SK-N-SH (cell line): Measurements from ENCODE around the gene KCNG1. TPM values are rescaled to one million over a fixed set of nuclear protein-coding genes. Genes with fewer than 3 reads are reported as not detected.

Experiments used
- CTCF ChIA-PET: fragments of 300-600, 350-600 bp; formaldehyde crosslinking; extraction: SDS; loops from one replicate; lab custom pipeline; 2021; lab: Yijun Ruan, JAX
- POLR2A ChIA-PET: fragments of 350-600 bp; sonication (Branson Sonifier 250); formaldehyde crosslinking; extraction: SDS; loops from one replicate; lab custom pipeline; 2020; ENCODE audit warnings: antibody characterized with exemption, inconsistent platforms; lab: Yijun Ruan, JAX
- DNase-seq: peaks from one replicate; pipeline ENCODE4 v3.0.0; 2012
- H2AFZ ChIP-seq: fragments of 200-600 bp; sonication (generic); 2 replicates; pipeline ENCODE4 v1.8.1; 2016; ENCODE audit warnings: antibody characterized with exemption, mild to moderate bottlenecking, low read depth
- H3F3A ChIP-seq: fragments of 200-600 bp; sonication (generic); replicated peaks from 2 replicates; pipeline ENCODE3; 2016; ENCODE audit warnings: antibody characterized with exemption, mild to moderate bottlenecking; ENCODE audit not compliant: insufficient read depth
- H3K27ac ChIP-seq, 2 experiments: fragments of 200-500 bp in 1 of 2; fragments of 200-600 bp in 1 of 2; sonication (Bioruptor generic) in 1 of 2; sonication (generic), shearing (Covaris generic) in 1 of 2; 2 replicates each; pipeline versions ENCODE4 v1.5.1 to v1.6.1; 2014 to 2016; ENCODE audit warnings: low read depth in 2 of 2, inconsistent platforms in 1 of 2, low read length in 1 of 2, mild to moderate bottlenecking in 1 of 2, mixed read lengths in 1 of 2
- H3K27me3 ChIP-seq: fragments of 200-600 bp; sonication (generic), shearing (Covaris generic); 2 replicates; pipeline ENCODE4 v1.6.1; 2016; ENCODE audit warnings: mixed run types; ENCODE audit not compliant: insufficient read depth
- H3K36me3 ChIP-seq, 2 experiments: fragments of 200-500 bp in 1 of 2; fragments of 200-600 bp in 1 of 2; sonication (Bioruptor generic) in 1 of 2; sonication (generic) in 1 of 2; replicated peaks in 1 of 2; 2 replicates each; pipeline versions ENCODE3 to v1.5.1; 2014 to 2016; ENCODE audit warnings: low read length in 1 of 2, mild to moderate bottlenecking in 1 of 2; ENCODE audit not compliant: insufficient read depth in 2 of 2, control insufficient read depth in 1 of 2
- H3K4me1 ChIP-seq, 2 experiments: fragments of 200-500 bp in 1 of 2; fragments of 200-600 bp in 1 of 2; sonication (Bioruptor generic) in 1 of 2; sonication (generic), shearing (Covaris generic) in 1 of 2; 2 replicates each; pipeline versions ENCODE4 v1.5.1 to v1.6.1; 2014 to 2016; ENCODE audit warnings: low read depth in 1 of 2, low read length in 1 of 2, mixed run types in 1 of 2; ENCODE audit not compliant: insufficient read depth in 2 of 2, control insufficient read depth in 1 of 2
- H3K4me2 ChIP-seq: fragments of 200-600 bp; sonication (generic), shearing (Covaris generic); 2 replicates; pipeline ENCODE4 v1.6.1; 2017; ENCODE audit warnings: mixed run types
- H3K4me3 ChIP-seq, 2 experiments: fragments of 200-500 bp in 1 of 2; fragments of 200-600 bp in 1 of 2; sonication (Bioruptor generic) in 1 of 2; sonication (generic), shearing (Covaris generic) in 1 of 2; 2 replicates each; pipeline versions ENCODE4 v1.5.1 to v1.8.1; 2014 to 2016; ENCODE audit warnings: low read depth in 2 of 2, inconsistent platforms in 1 of 2, low read length in 1 of 2, mild to moderate bottlenecking in 1 of 2, mixed read lengths in 1 of 2, moderate library complexity in 1 of 2
- H3K79me2 ChIP-seq: fragments of 200-600 bp; sonication (generic); 2 replicates; pipeline ENCODE4 v1.8.1; 2017; ENCODE audit warnings: mild to moderate bottlenecking; ENCODE audit not compliant: insufficient read depth
- H3K9ac ChIP-seq: fragments of 200-600 bp; sonication (generic); 2 replicates; pipeline ENCODE4 v1.6.1; 2017; ENCODE audit warnings: mixed run types
- H3K9me2 ChIP-seq: fragments of 200-600 bp; sonication (generic); 2 replicates; pipeline ENCODE4 v1.6.1; 2017; ENCODE audit warnings: mixed run types
- H3K9me3 ChIP-seq: fragments of 200-600 bp; sonication (generic); 2 replicates; pipeline ENCODE4 v1.6.1; 2017; ENCODE audit warnings: mixed run types, mild to moderate bottlenecking, moderate library complexity
- H4K20me1 ChIP-seq: fragments of 200-600 bp; sonication (generic); 2 replicates; pipeline ENCODE4 v1.6.1; 2017; ENCODE audit warnings: mild to moderate bottlenecking, mixed run types; ENCODE audit not compliant: insufficient read depth
- CHD2 ChIP-seq: fragments of 150-350 bp; IDR thresholded peaks from 2 replicates; pipeline ENCODE4 v1.6.1; 2018; ENCODE audit warnings: low read length; ENCODE audit not compliant: partially characterized antibody
- ELF1 ChIP-seq: IDR thresholded peaks from 2 replicates; pipeline ENCODE4 v1.4.0; 2012
- EP300 ChIP-seq, 2 experiments: IDR thresholded peaks; 2 replicates each; pipeline versions ENCODE4 v1.4.0 to v1.6.1; 2012; ENCODE audit warnings: borderline replicate concordance in 1 of 2, low read depth in 1 of 2, low read length in 1 of 2
- FOSL2 ChIP-seq: IDR thresholded peaks from 2 replicates; pipeline ENCODE4 v1.4.0; 2012; ENCODE audit warnings: low read depth, mild to moderate bottlenecking, moderate library complexity, borderline replicate concordance
- FOXJ3 ChIP-seq: sonication (generic); formaldehyde crosslinking; IDR thresholded peaks from 2 replicates; pipeline ENCODE4 v1.5.1; 2020; ENCODE audit warnings: mild to moderate bottlenecking, missing genetic modification reagents
- FOXM1 ChIP-seq: IDR thresholded peaks from 2 replicates; pipeline ENCODE4 v1.4.0; 2012; ENCODE audit warnings: low read depth, mild to moderate bottlenecking
- GABPA ChIP-seq: IDR thresholded peaks from 2 replicates; pipeline ENCODE4 v1.4.0; 2012; ENCODE audit warnings: low read depth, mild to moderate bottlenecking
- MEF2A ChIP-seq: IDR thresholded peaks from 2 replicates; pipeline ENCODE4 v1.4.0; 2012; ENCODE audit warnings: low read depth, borderline replicate concordance
- NFIC ChIP-seq: IDR thresholded peaks from 2 replicates; pipeline ENCODE4 v1.4.0; 2012; ENCODE audit warnings: borderline replicate concordance
- POLR2AphosphoS5 ChIP-seq: IDR thresholded peaks from 2 replicates; pipeline ENCODE4 v1.6.1; 2012; ENCODE audit warnings: low read depth, low read length
- RAD21 ChIP-seq: IDR thresholded peaks from 2 replicates; pipeline ENCODE4 v1.6.1; 2012; ENCODE audit warnings: mild to moderate bottlenecking, low read length
- RFX5 ChIP-seq: IDR thresholded peaks from 2 replicates; pipeline ENCODE4 v1.6.1; 2012; ENCODE audit warnings: mild to moderate bottlenecking, improper control_type of control experiment, low read length
- RXRA ChIP-seq: IDR thresholded peaks from 2 replicates; pipeline ENCODE4 v1.4.0; 2012; ENCODE audit warnings: low read depth, mild to moderate bottlenecking, borderline replicate concordance
- SMC3 ChIP-seq: IDR thresholded peaks from 2 replicates; pipeline ENCODE4 v1.6.1; 2012; ENCODE audit warnings: low read depth, low read length, improper control_type of control experiment
- TCF12 ChIP-seq: IDR thresholded peaks from 2 replicates; pipeline ENCODE4 v1.4.0; 2012
- TEAD4 ChIP-seq: IDR thresholded peaks from 2 replicates; pipeline ENCODE4 v1.4.0; 2012; ENCODE audit warnings: mild to moderate bottlenecking, borderline replicate concordance; ENCODE audit not compliant: insufficient read depth
- WGBS: methylation state at CpG from one replicate; pipeline ENCODE4 v1.1.6; 2017; ENCODE audit warnings: low lambda C conversion rate; 5-methylcytosine and 5-hydroxymethylcytosine counted together
- polyA plus RNA-seq, 3 experiments: library from polyadenylated mRNA; depleted of rRNA; stranded (reverse); fragments of >200 nt; gene quantifications; 2 replicates each; pipeline ENCODE4 v1.2.3, GENCODE V29; 2012
- TF ChIP-seq, protein P1 (sequence below): fragments of 200-600 bp; sonication (generic); IDR thresholded peaks from 2 replicates; pipeline ENCODE4 v1.6.1; 2017; ENCODE audit warnings: antibody characterized with exemption, mild to moderate bottlenecking, moderate library complexity
- TF ChIP-seq, protein P2 (sequence below): IDR thresholded peaks from 2 replicates; pipeline ENCODE4 v1.4.0; 2012; ENCODE audit warnings: low read depth, borderline replicate concordance
- TF ChIP-seq, protein P3 (sequence below): IDR thresholded peaks from 2 replicates; pipeline ENCODE4 v1.4.0; 2012; ENCODE audit warnings: low read depth, borderline replicate concordance
- TF ChIP-seq, protein P4 (sequence below): IDR thresholded peaks from 2 replicates; pipeline ENCODE4; 2012

The KCNG1 gene
- polyA plus RNA-seq, 1 of the 3 experiments (the other 2 are of a cell fraction) = 13.8 TPM

DNA sequence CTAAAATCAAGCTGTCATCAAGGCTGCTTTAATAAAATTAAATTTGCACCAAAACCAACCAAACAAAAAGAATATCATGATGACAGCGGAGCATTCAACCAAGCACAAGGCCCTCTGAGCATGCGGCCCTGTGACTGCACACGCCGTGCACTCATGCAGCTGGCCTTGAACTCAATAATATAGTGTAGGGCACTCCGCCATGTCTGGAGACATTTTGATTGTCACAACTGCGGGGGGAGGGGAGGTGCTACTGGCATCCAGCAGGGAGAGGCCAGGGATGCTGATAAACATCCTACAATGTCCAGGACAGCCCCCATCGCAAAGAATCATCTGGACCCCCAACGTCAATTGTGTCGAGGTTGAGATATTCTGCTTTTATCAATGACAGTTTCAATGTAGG is 54.6 kb downstream of the KCNG1 start:
- H3K4me1 ChIP-seq = no peaks in the 10 kb centered on the region
- no peaks in the 10 kb centered on the region for H3K79me2 ChIP-seq
- H3K27me3 ChIP-seq = no peaks in the 10 kb centered on the region
- no peak overlapping the region for H3K4me3 ChIP-seq
- H3F3A ChIP-seq = peaks cover 1% of the 10 kb centered on the region
- no peaks in the 10 kb centered on the region for H3K9me3 ChIP-seq
- POLR2A ChIA-PET = no interaction called here
- H4K20me1 ChIP-seq = no peaks in the 10 kb centered on the region
- no peak overlapping the region for H3K9ac ChIP-seq
- H3K27ac ChIP-seq = no peak overlapping the region
- H3K9me2 ChIP-seq = no peaks in the 10 kb centered on the region
- no peaks in the 10 kb centered on the region for H3K36me3 ChIP-seq
- CTCF ChIA-PET = interaction anchor here (1.1 to 3.8 kb wide), 3 partner anchors 11 to 19 kb away, joined by 3 to 21 read pairs (median 10); no protein-coding TSS in a partner anchor
- no peak for DNase-seq
- H3K4me2 ChIP-seq = no peak overlapping the region
- WGBS = 76% methylated on average over 9 of the region's 9 CpGs
- TF ChIP-seq FOXM1 (no peak), POLR2AphosphoS5 (no peak), GABPA (no peak), ELF1 (no peak), EP300 (IDR thresholded peaks at IDR 0.05; ENCODE audit: borderline replicate concordance in 1 of 2, low read depth in 1 of 2, low read length in 1 of 2) (no peak), FOSL2 (no peak), FOXJ3 (CRISPR knock-in tag) (no peak), TEAD4 (no peak)
- TF ChIP-seq, protein P1, sequence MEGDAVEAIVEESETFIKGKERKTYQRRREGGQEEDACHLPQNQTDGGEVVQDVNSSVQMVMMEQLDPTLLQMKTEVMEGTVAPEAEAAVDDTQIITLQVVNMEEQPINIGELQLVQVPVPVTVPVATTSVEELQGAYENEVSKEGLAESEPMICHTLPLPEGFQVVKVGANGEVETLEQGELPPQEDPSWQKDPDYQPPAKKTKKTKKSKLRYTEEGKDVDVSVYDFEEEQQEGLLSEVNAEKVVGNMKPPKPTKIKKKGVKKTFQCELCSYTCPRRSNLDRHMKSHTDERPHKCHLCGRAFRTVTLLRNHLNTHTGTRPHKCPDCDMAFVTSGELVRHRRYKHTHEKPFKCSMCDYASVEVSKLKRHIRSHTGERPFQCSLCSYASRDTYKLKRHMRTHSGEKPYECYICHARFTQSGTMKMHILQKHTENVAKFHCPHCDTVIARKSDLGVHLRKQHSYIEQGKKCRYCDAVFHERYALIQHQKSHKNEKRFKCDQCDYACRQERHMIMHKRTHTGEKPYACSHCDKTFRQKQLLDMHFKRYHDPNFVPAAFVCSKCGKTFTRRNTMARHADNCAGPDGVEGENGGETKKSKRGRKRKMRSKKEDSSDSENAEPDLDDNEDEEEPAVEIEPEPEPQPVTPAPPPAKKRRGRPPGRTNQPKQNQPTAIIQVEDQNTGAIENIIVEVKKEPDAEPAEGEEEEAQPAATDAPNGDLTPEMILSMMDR = no peak
- TF ChIP-seq, protein P2, sequence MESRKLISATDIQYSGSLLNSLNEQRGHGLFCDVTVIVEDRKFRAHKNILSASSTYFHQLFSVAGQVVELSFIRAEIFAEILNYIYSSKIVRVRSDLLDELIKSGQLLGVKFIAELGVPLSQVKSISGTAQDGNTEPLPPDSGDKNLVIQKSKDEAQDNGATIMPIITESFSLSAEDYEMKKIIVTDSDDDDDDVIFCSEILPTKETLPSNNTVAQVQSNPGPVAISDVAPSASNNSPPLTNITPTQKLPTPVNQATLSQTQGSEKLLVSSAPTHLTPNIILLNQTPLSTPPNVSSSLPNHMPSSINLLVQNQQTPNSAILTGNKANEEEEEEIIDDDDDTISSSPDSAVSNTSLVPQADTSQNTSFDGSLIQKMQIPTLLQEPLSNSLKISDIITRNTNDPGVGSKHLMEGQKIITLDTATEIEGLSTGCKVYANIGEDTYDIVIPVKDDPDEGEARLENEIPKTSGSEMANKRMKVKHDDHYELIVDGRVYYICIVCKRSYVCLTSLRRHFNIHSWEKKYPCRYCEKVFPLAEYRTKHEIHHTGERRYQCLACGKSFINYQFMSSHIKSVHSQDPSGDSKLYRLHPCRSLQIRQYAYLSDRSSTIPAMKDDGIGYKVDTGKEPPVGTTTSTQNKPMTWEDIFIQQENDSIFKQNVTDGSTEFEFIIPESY = no peak
- TF ChIP-seq, all 33 proteins: peak for 0
- H2AFZ ChIP-seq = no peak overlapping the region

DNA sequence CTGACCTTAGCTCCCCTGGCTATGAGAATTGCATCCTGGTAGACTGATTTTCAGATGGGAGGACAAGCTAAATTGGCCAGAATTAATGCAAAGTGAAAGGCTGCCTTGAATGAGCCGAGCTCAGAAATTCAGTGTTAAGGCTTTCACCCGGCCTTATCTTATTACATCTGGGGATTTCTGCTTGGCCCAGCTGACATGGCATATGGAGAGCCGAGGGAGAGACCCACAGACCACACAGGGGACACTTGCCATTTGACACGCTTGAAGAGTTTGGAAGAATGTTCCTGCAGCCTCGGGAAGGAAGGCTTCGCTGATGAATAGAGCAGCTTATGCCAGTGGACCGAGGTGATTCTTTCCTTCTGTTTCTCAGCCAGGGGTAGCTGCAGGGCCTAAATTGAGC is 55.3 kb downstream of the KCNG1 start:
- Histone ChIP-seq H2AFZ (no peak overlapping the region), H4K20me1 (no peaks in the 10 kb centered on the region), H3F3A (peaks cover 8% of the 10 kb centered on the region), H3K4me1 (no peaks in the 10 kb centered on the region), H3K79me2 (peaks cover 1% of the 10 kb centered on the region; the same call in 1 of the 2 replicates), H3K9me3 (no peaks in the 10 kb centered on the region), H3K9me2 (no peaks in the 10 kb centered on the region), H3K4me2 (no peak overlapping the region), H3K36me3 (peaks cover 0 to 2% of the 10 kb centered on the region in 2 experiments), H3K27me3 (no peaks in the 10 kb centered on the region), H3K4me3 (no peak overlapping the region), H3K27ac (no peak overlapping the region), H3K9ac (no peak overlapping the region)
- WGBS = 43% methylated on average over 7 of the region's 7 CpGs
- DNase-seq = no peak
- CTCF ChIA-PET = interaction anchor here (1.1 to 3.8 kb wide), 4 partner anchors 11 to 173 kb away, joined by 3 to 21 read pairs (median 7); no protein-coding TSS in a partner anchor
- POLR2A ChIA-PET = no interaction called here
- TF ChIP-seq EP300 (IDR thresholded peaks at IDR 0.05; ENCODE audit: borderline replicate concordance in 1 of 2, low read depth in 1 of 2, low read length in 1 of 2) (no peak), SMC3 (no peak), RXRA (no peak), RAD21 (no peak), NFIC (no peak), CHD2 (no peak), TEAD4 (no peak), RFX5 (no peak), TCF12 (no peak), FOSL2 (no peak), FOXM1 (no peak), MEF2A (no peak)
- TF ChIP-seq, protein P3, sequence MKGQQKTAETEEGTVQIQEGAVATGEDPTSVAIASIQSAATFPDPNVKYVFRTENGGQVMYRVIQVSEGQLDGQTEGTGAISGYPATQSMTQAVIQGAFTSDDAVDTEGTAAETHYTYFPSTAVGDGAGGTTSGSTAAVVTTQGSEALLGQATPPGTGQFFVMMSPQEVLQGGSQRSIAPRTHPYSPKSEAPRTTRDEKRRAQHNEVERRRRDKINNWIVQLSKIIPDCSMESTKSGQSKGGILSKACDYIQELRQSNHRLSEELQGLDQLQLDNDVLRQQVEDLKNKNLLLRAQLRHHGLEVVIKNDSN = no peak
- TF ChIP-seq, protein P4, sequence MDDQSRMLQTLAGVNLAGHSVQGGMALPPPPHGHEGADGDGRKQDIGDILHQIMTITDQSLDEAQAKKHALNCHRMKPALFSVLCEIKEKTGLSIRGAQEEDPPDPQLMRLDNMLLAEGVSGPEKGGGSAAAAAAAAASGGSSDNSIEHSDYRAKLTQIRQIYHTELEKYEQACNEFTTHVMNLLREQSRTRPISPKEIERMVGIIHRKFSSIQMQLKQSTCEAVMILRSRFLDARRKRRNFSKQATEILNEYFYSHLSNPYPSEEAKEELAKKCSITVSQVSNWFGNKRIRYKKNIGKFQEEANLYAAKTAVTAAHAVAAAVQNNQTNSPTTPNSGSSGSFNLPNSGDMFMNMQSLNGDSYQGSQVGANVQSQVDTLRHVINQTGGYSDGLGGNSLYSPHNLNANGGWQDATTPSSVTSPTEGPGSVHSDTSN = no peak
